Measurements from ENCODE around the gene PIP5K1B.

The PIP5K1B gene

GRCh38 chr9:68704814-68705530 is at the start of gene PIP5K1B:
Gene PIP5K1B, plus strand, starts transcription at chr9:68705240. Its CDS starts 117,375 bp downstream, at chr9:68822615.
- in situ Hi-C loops (cut with HindIII; ENCODE audit: low sequenced_read_pairs): loop anchor here (10.0 kb wide), 1 partner anchor 270 kb away; no protein-coding TSS in a partner anchor

GRCh38 chr9:68664036-68664435 is 41.0 kb upstream of the PIP5K1B start:
- in situ Hi-C loops (cut with HindIII; ENCODE audit: low sequenced_read_pairs): no loop called here

- in situ Hi-C loops (cut with HindIII; ENCODE audit: low sequenced_read_pairs): no loop called here
Observed at GRCh38 chr9:68668127-68668526, 36.9 kb upstream of the PIP5K1B start.

- in situ Hi-C loops (cut with HindIII; ENCODE audit: low sequenced_read_pairs): no loop called here
Observed at GRCh38 chr9:68669218-68669617, 35.8 kb upstream of the PIP5K1B start.

GRCh38 chr9:68672215-68672614 is 32.8 kb upstream of the PIP5K1B start:
- in situ Hi-C loops (cut with HindIII; ENCODE audit: low sequenced_read_pairs): no loop called here

- in situ Hi-C loops (cut with HindIII; ENCODE audit: low sequenced_read_pairs): no loop called here
Observed at GRCh38 chr9:68672625-68673024, 32.4 kb upstream of the PIP5K1B start.

- in situ Hi-C loops (cut with HindIII; ENCODE audit: low sequenced_read_pairs): no loop called here
Observed at GRCh38 chr9:68678430-68678829, 26.6 kb upstream of the PIP5K1B start.

GRCh38 chr9:68683433-68683832 is 21.6 kb upstream of the PIP5K1B start:
- in situ Hi-C loops (cut with HindIII; ENCODE audit: low sequenced_read_pairs): no loop called here

GRCh38 chr9:68685213-68685612 is 19.8 kb upstream of the PIP5K1B start:
- in situ Hi-C loops (cut with HindIII; ENCODE audit: low sequenced_read_pairs): no loop called here

GRCh38 chr9:68685770-68686169 is 19.3 kb upstream of the PIP5K1B start:
- in situ Hi-C loops (cut with HindIII; ENCODE audit: low sequenced_read_pairs): no loop called here

GRCh38 chr9:68690088-68690487 is 15.0 kb upstream of the PIP5K1B start:
- in situ Hi-C loops (cut with HindIII; ENCODE audit: low sequenced_read_pairs): no loop called here

GRCh38 chr9:68692519-68692918 is 12.5 kb upstream of the PIP5K1B start:
- in situ Hi-C loops (cut with HindIII; ENCODE audit: low sequenced_read_pairs): no loop called here

- in situ Hi-C loops (cut with HindIII; ENCODE audit: low sequenced_read_pairs): no loop called here
Observed at GRCh38 chr9:68694125-68694524, 10.9 kb upstream of the PIP5K1B start.

GRCh38 chr9:68697851-68698250 is 7.2 kb upstream of the PIP5K1B start:
- in situ Hi-C loops (cut with HindIII; ENCODE audit: low sequenced_read_pairs): loop anchor here (5.0 kb wide), 1 partner anchor 64 kb away; no protein-coding TSS in a partner anchor

- in situ Hi-C loops (cut with HindIII; ENCODE audit: low sequenced_read_pairs): loop anchor here (5.0 kb wide), 1 partner anchor 63 kb away; no protein-coding TSS in a partner anchor
Observed at GRCh38 chr9:68698943-68699509, 6.0 kb upstream of the PIP5K1B start.

- in situ Hi-C loops (cut with HindIII; ENCODE audit: low sequenced_read_pairs): loop anchor here (5.0 to 10.0 kb wide), 2 partner anchors 63 to 275 kb away; no protein-coding TSS in a partner anchor
Observed at GRCh38 chr9:68699625-68700024, 5.4 kb upstream of the PIP5K1B start.

GRCh38 chr9:68702493-68702892 is 2.5 kb upstream of the PIP5K1B start:
- in situ Hi-C loops (cut with HindIII; ENCODE audit: low sequenced_read_pairs): loop anchor here (10.0 kb wide), 1 partner anchor 272 kb away; no protein-coding TSS in a partner anchor

- in situ Hi-C loops (cut with HindIII; ENCODE audit: low sequenced_read_pairs): loop anchor here (10.0 kb wide), 1 partner anchor 271 kb away; no protein-coding TSS in a partner anchor
Observed at GRCh38 chr9:68703672-68704071, 1.4 kb upstream of the PIP5K1B start.

- in situ Hi-C loops (cut with HindIII; ENCODE audit: low sequenced_read_pairs): loop anchor here (10.0 kb wide), 1 partner anchor 270 kb away; no protein-coding TSS in a partner anchor
Observed at GRCh38 chr9:68704498-68704813, 584 bp upstream of the PIP5K1B start.

- in situ Hi-C loops (cut with HindIII; ENCODE audit: low sequenced_read_pairs): loop anchor here (10.0 kb wide), 1 partner anchor 269 kb away; no protein-coding TSS in a partner anchor
Observed at GRCh38 chr9:68705531-68706362, 707 bp downstream of the PIP5K1B start.
